T-helper 1 cell (primary cell): ENCODE data around the gene BOC.

ENCODE experiments used
- DNase-seq, 5 donors: peaks; one replicate each; pipeline ENCODE4 v3.0.0-alpha.2; 2012 to 2020

The BOC gene

DNA sequence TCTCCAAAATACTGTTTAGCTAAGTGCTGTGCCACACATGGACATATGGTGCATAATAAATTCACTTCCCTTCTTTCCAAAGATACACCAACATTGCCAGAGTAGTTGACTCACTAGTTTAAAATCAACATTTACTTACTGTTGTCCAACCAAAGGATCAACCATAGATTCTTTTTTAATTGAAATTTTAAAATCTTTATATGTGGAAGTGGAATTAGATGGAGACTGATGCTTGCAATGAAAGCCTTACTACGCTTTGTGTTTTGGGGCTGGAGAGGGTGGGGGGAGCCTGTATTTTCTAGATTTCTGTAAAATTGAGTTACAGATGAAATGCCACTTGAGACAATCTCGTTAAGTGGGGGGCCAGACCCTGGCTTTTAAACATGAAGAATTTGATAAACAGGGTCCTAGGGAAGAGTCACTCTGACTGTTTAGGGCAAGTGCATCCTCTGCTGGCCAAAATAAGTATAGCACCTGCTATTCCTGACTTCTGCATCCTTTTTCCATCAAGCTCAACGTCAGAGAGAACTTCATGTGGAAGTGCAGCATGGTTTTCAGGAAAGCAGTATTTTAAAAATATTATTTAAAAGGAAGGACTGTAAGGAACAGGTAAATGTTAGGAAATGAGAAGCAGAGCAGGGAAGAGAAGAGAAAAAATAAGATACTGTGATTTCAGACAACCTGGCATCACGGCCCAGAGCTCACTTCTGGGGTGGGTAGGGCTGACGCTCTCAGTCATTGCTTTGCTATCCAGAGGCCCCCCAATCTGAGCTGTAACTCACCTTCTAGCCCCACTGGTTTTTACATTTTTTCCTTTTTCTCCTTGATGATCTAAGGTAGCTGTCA, 76.7 kb downstream of the BOC start:
- peak in 2 of 5 donors; percentile 33 to 37 for DNase-seq

DNA sequence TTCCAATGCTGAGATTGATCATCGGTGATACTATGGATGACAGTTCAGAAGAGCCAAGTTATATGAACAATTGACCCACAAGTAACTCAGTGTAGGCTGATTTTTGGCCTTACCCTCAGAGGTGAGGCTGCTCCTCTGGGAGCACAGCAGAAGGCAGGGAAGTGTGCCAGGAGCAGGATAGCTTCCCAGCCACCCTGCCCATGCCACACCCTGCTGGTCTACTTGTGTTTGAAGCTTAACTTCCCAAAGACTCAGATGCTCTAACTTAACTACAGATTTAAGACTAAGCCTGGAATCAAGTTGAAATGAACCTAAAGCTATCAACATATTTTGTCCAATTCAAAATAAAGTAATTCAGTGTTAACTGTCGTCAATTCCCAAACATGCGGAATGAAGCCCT, 77.5 kb downstream of the BOC start:
- DNase-seq = no peak

DNA sequence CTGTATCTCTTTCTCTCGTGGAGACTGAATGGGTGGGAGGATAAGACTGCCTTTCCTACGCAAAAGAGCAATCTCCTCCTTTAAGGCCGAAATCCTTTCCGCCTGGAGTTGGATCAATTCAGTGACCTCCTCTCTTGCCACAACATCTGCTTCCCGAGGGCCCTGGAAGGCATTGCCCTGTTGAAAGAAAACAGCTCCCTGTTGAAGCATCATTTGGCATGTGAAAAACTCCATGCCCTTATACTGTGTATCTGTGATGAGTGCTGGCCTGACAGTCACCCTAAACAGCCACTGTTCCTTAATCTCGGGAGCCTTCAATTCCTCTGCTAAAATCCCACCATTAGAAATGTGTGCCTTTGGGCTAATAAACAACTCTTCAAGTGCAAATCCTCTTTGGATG, 80.2 kb downstream of the BOC start:
- no peak for DNase-seq

DNA sequence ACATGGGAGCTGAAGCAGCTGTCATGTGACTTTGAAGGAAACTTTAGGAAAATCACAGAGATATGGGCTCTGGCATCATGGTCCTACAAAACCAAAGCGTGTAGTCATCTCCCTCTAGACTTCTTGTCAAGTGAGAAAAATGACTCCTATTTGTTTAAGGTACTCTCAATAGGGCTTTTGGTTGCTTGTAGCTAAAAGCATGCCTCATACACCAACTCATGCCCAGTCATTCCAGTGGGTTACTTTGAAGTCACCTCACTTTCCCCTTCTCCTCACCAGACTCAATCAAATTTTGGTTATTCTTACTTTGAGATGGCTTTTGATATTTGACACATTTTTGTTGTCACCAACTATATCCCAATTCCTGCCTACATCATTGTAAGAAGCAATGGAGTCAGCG, 81.6 kb downstream of the BOC start:
- no peak for DNase-seq

DNA sequence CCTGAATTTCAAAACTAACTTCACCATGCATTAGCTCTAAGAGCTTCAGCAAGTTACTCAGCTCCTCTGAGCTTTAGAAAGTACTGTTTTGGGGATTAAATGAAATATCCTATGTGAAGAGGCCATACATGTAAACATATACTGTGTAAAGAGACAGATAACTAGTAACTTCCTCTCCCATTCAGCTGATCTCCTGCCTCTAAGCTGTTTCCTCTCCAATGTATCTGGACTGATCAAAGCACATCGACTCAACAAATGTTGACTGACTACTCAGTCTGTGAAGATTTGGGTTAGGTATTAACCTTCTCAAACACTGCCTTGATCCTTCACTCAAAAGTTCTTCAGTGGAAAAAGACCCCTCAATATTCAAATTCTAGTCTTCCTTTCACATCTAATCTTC, 82.0 kb downstream of the BOC start:
- no peak for DNase-seq

DNA sequence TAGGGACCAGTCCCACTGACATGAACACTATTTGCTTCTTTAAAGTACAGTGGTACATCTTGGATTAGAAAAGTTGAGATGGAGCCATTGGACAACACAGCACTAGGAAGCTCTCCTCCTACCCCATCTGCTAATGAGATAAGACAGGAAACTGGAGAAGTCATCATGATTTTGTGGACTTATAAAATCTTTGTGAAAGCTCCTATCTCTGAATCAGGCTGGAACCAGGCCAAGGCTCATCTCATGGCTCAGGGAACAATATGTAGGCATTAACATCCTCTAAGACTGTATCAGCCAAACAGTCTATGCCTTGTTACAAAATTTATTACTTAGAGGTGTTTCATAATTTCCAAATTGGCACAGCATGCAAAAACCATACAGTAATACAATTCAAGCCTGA, 84.1 kb downstream of the BOC start:
- no peak for DNase-seq

DNA sequence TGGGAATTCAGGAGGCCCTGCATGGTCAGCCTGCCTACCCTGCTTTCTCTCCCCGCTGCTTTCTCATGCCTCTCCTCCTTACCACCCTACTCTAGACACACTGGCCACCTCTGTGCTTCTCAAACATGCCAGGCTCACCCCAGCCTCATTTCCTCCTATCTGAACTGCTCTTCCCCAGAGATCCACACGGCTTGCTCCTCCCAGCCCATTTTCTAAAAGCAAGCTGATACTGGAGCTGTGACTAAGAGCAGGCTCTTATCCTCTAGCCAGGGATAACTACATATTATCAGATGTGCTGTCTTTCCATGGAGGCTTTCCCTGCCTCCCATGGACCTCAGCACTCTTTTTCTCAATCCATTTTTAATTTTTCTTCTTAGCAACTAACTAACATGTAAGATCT, 85.9 kb downstream of the BOC start:
- DNase-seq = no peak

DNA sequence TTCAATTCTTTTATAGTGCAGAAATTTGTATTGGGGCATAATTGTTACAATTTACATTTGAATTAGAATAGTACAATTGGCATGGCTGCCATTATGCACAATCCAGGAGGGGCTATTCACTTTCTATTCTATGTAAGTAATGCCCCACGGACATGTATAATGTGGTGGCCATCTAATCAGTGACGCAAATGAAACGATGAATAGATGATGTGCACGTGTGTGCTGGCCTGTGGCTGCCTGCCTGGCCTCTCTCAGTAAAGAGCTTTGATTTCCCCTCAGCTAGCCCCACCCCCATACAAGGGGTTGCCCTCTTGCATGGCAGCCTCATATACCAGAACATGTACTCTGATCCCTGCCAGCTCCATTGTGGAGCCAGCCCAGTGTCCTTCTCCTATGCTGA, 86.5 kb downstream of the BOC start:
- no peak for DNase-seq

DNA sequence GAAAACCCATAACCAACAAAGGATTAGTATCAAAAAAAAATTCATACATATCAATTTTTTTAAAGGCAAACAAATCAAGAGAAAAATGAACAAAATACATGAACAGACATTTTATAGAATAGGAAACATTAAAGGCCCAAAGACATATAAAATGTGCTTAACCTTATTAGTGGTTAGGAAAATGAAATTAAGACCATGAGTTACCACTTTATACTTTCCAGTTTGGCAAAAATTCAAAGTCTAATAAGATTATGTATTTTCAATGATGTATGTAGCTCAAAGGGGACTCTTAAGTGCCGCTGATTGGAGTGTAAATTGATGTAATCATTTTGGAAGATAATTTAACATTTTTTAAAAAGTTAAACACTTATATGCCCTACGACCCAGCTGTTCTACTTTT, 89.2 kb downstream of the BOC start:
- DNase-seq = no peak

DNA sequence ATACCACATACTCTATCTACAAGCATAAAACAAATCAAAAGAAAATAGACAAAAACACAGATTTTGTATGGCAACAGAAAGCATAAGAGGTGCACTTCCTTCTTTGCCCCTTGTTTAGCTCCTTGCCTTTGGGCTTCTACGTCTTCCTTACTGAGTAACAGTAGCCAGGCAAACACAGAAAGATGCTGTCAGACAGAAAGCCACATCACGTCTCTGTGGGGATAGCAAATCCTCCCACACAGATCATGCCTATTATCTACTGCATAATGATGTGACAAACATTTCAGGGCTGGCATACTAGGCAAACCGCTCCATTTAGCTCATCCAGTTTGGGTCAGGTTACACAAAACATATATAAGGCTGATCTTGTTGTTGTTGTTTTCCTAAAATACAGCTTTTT, 92.7 kb downstream of the BOC start:
- no peak for DNase-seq

DNA sequence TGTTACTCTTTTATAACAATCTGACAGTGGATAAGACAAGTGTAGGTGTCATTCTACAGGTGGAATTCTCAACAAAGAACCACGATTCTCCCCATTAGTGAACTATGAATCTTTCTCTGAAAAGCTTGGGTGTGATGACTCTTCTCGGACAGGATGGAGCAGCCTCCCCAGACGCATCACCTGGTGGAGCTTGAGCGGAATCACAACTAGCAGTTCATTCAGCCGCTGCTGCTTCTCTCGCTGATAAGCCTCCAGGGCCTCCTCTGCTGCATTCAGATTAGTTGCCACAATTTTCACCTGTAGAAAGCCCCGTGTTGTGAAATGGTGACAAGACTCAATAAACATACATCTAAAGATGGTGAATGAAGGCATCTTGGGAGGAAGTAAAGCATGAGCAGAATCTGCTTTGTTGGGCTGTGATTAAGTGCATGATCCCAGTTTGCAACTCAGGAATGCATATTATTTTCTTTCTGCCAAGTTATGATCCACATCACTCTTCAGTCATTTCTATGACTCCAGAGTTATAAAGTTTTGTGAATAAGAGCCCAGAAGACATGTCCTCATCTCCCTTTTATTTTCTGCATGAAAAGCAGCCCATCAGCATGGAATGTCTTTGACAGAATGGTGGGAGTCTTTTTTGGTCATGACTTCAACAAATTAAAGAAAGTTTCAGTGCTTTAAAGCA, 93.6 kb downstream of the BOC start:
- DNase-seq = no peak

DNA sequence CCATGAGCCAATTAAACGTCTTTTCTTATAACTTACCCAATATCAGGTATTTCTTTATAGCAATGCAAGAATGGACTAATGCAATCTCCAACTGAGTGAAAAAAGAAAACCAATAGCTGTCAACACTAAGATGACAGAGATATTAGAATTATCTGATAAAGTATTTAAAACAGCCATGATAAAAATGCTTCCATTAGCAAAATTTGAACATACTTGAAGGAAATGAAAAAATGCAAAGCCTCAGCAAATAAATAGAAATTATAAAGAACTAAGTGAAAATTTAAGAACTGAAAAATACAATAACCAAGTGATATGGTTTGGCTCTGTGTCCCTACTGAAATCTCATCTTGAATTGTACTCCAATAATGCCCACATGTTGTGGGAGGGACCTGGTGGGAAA, 99.6 kb downstream of the BOC start:
- no peak for DNase-seq

DNA sequence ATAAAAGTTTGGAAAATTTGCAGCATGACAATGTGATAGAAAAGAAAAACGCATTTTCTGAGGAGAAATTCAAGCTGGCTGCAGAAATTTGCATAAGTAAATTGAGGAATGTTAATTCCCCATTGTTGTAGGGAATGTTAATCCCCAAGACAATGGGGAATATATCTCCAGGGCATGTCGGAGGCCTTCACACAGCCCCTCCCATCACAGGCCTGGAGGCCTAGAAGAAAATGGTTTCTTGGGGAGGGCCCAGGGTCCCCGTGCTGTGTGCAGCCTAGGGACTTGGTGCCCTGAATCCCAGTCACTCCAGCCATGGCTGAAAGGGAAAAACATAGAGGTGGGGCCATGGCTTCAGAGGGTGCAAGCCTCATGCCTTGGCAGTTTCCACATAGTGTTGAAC, 101.1 kb downstream of the BOC start:
- no peak for DNase-seq

DNA sequence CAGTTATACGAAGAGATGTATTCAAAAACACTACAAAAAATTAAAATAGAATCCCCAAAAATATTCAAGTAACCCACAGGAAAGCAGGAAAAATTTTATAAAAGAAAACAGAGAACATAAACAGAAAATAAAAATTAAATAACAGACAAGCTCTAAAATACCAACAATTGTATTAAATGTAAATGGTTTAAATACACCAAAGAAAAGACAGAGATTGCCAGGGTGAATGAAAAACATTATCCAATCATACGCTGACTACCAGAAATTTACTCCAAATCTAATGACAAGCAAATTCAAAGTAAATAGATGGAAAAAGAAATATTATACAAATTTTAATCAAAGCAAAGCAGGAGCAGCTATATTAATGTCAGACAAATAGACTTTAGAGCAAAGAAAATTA, 103.6 kb downstream of the BOC start:
- DNase-seq = no peak

DNA sequence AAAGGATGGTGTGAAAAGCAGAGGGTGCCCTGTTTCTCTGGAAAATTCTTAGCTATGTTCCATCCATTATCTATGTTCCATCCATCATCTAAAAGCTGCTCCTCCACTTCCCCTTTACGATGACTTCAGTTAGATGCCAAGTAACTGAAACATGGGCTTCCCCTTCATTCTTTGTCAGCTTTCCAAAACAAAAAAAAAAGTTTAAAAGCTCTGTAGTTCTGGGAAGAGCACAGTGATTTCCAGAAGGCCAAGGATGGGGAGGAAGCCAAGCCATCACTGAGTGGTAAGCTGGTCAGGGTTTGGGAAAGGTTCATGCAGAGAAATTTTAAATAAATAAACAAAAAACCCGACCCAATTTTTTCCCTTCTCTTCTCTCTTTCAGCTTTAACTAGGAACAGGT, 118.4 kb downstream of the BOC start:
- no peak for DNase-seq

DNA sequence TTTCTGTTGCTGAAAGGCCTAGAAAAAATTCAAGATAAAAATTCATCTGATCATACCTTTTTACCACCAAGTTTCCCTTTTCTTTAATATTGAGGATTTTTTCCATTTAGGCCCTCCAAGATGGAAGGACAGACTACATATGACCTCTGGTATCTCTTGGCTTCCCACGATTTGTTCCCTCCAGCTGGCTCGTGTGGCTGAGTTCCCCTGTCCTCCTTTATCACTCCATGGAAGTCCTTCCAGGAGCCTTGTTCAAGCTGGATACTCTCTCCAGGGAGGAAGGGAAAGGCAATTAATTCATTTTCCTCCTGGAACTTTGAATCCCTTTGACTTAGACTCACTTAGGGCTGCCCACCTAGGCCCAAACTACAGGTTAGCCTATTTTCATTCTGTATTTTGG, 119.4 kb downstream of the BOC start:
- DNase-seq = no peak

DNA sequence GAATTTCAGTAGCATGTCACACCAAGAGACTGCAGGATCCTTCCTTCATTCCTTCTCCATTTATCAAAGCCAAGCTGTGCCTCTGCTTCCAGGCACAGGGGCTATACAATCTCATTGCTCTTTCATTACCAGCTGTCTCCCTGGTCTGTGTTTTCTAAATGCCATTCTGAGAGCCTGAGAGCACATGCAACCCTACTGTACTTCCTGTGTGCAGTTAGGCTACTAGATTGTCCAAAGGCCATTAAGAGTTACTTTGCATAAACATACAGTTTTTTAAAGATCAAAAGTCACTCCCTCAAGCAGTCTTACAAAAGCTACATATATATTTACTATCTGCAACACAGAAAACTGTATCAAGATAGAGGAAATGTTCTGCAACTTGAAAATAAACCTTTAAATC, 119.8 kb downstream of the BOC start:
- DNase-seq = no peak
